ENCODE data around the gene CHMP6.

The CHMP6 gene

GRCh38 chr17:81046132-81046769 is 54.6 kb downstream of the CHMP6 start:
- DNase-seq = no peak

GRCh38 chr17:81046770-81047359 is 55.2 kb downstream of the CHMP6 start:
- DNase-seq = no peak

GRCh38 chr17:81048827-81049371 is 57.3 kb downstream of the CHMP6 start:
- DNase-seq = no peak

- DNase-seq = no peak
These were observed 57.8 kb downstream of the CHMP6 start for GRCh38 chr17:81049372-81049911.
